CD4-positive, alpha-beta memory T cell (primary cell): ENCODE results near the gene SNX22. TPM values are rescaled to one million over a fixed set of nuclear protein-coding genes. Genes with fewer than 3 reads are reported as not detected.
A peak's percentile ranks its signal among the peaks of the same experiment; 100 is the strongest.

Source experiments
- CTCF ChIA-PET: fragments of 350-600 bp; sonication (Branson Sonifier 250); formaldehyde crosslinking; loops from one replicate; lab custom pipeline; 2021; ENCODE audit warnings: inconsistent platforms; ENCODE audit not compliant: partially characterized antibody; lab: Charles Lee
- POLR2A ChIA-PET: fragments of 350-600 bp; sonication (Branson Sonifier 250); formaldehyde crosslinking; loops from one replicate; lab custom pipeline; 2021; ENCODE audit not compliant: partially characterized antibody; lab: Charles Lee
- DNase-seq, 5 donors: peaks; one replicate each; pipeline versions ENCODE4 v3.0.0 to v3.0.0-alpha.2; 2020 to 2022; ENCODE audit warnings: mixed read lengths in 1 of 5
- H3K27ac ChIP-seq: one replicate; pipeline ENCODE4 v1.7.0; 2013; ENCODE audit warnings: low read depth, low read length
- H3K27me3 ChIP-seq: 2 replicates; pipeline ENCODE4 v1.7.0; 2013; ENCODE audit warnings: mild to moderate bottlenecking, low read length, moderate library complexity; ENCODE audit not compliant: insufficient read depth
- H3K36me3 ChIP-seq: 2 replicates; pipeline ENCODE4 v1.7.0; 2013; ENCODE audit warnings: mild to moderate bottlenecking, low read length, moderate library complexity; ENCODE audit not compliant: insufficient read depth
- H3K4me1 ChIP-seq: 2 replicates; pipeline ENCODE4 v1.7.0; 2013; ENCODE audit warnings: mild to moderate bottlenecking, low read length, moderate library complexity; ENCODE audit not compliant: insufficient read depth
- H3K4me3 ChIP-seq, 2 donors: one replicate each; pipeline ENCODE4 v1.7.0; 2013; ENCODE audit warnings: low read length in 2 of 2, mild to moderate bottlenecking in 1 of 2
- H3K9me3 ChIP-seq, 2 donors: one replicate each; pipeline ENCODE4 v1.7.0; 2013; ENCODE audit warnings: low read length in 2 of 2, control low read depth in 1 of 2; ENCODE audit not compliant: control insufficient read depth in 1 of 2
- H3K27ac Mint-ChIP-seq, 7 donors: one replicate each; pipeline ENCODE4 v1.8.0; 2020 to 2021; ENCODE audit warnings: mixed read lengths in 7 of 7, mild to moderate bottlenecking in 6 of 7, inconsistent platforms in 3 of 7, moderate library complexity in 3 of 7
- H3K27me3 Mint-ChIP-seq, 2 donors: one replicate each; pipeline ENCODE4 v1.8.0; 2020 to 2021; ENCODE audit warnings: mixed read lengths in 2 of 2
- H3K36me3 Mint-ChIP-seq, 2 donors: one replicate each; pipeline ENCODE4 v1.8.0; 2020 to 2021; ENCODE audit warnings: mixed read lengths in 2 of 2, inconsistent platforms in 1 of 2, mild to moderate bottlenecking in 1 of 2
- H3K4me1 Mint-ChIP-seq, 4 donors: one replicate each; pipeline ENCODE4 v1.8.0; 2020 to 2021; ENCODE audit warnings: mixed read lengths in 4 of 4, mild to moderate bottlenecking in 1 of 4
- H3K4me3 Mint-ChIP-seq, 8 donors: one replicate each; pipeline ENCODE4 v1.8.0; 2020 to 2021; ENCODE audit warnings: mixed read lengths in 8 of 8, mild to moderate bottlenecking in 7 of 8, moderate library complexity in 6 of 8, inconsistent platforms in 3 of 8
- H3K9me3 Mint-ChIP-seq, 8 donors: one replicate each; pipeline ENCODE4 v1.8.0; 2020 to 2021; ENCODE audit warnings: mixed read lengths in 8 of 8, mild to moderate bottlenecking in 5 of 8, inconsistent platforms in 3 of 8, moderate library complexity in 1 of 8
- intact Hi-C: fragments of 100-400 bp; cut with micrococcal nuclease; formaldehyde crosslinking; loops from one replicate; pipeline ENCODE4 v1.15.1; 2023
- polyA plus RNA-seq, 2 donors: library from polyadenylated mRNA; unstranded; fragments of 300-500 nt; fragmentation: Illumina TruSeq; gene quantifications; one replicate each; pipeline ENCODE4 v1.2.3, GENCODE V29; 2021
- total RNA-seq, 2 experiments: library from RNA; stranded (reverse); gene quantifications; one replicate each; pipeline ENCODE4 v1.2.3, GENCODE V29; 2021

Gene SNX22
- total and polyA plus RNA-seq, 4 experiments from 2014 or later: 0.32 to 0.95 (median 0.52) TPM

DNA sequence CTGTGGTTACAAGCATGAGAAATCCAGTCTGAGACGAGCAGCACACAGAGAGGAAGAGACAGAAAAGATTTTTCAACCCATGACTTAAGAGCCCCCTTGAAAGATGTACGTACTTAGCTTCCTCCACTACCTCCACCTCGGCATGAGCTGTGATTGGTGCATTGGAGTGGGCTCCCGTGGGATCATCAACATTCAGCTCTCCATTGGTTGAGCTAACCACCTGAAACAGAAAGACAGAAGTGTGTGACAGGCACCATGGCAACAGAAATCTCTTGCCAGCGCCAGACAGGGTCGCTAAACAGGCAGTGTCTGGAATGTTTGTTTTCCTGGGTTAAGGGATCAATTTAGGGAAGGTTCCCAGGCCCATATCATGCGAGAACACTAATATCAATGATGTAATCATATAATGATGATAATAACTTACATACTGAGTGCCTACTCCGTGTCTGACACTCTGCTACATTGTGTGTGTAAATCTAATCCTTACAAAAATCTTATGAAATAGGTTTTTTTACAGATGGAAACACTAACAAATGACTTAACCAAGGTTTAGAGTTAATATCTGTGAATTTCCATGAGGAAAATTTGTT, 28.8 kb downstream of the SNX22 start:
- Mint-ChIP-seq H3K27me3 (no peaks in the 10 kb centered on the region), H3K27ac (no peak overlapping the region), H3K4me3 (no peak overlapping the region), H3K36me3 (peaks cover 32 to 56% of the 10 kb centered on the region in 2 donors), H3K4me1 (no peaks in the 10 kb centered on the region), H3K9me3 (no peaks in the 10 kb centered on the region)
- DNase-seq: no peak
- peaks cover 14% of the 10 kb centered on the region for H3K36me3 ChIP-seq
- ChIA-PET POLR2A (no interaction called here), CTCF (interaction anchor here (1.3 kb wide), 1 partner anchor 25 kb away, joined by 5 read pairs; no protein-coding TSS in a partner anchor)
- no peak overlapping the region for H3K4me3 ChIP-seq
- no peaks in the 10 kb centered on the region for H3K4me1 ChIP-seq
- no peaks in the 10 kb centered on the region for H3K9me3 ChIP-seq
- intact Hi-C loops: no loop called here
- no peaks in the 10 kb centered on the region for H3K27me3 ChIP-seq
- no peak overlapping the region for H3K27ac ChIP-seq

GRCh38 chr15:64182859-64183370, 31.4 kb downstream of the SNX22 start:
- H3K9me3 ChIP-seq: no peaks in the 10 kb centered on the region
- H3K36me3 ChIP-seq: peaks cover 10% of the 10 kb centered on the region
- CTCF ChIA-PET: no interaction called here
- intact Hi-C loops: no loop called here
- H3K4me3 ChIP-seq: no peak overlapping the region
- Mint-ChIP-seq H3K27me3 (no peaks in the 10 kb centered on the region), H3K9me3 (no peaks in the 10 kb centered on the region), H3K36me3 (peaks cover 33 to 38% of the 10 kb centered on the region in 2 donors), H3K27ac (no peak overlapping the region), H3K4me1 (peaks cover 0 to 5% (median 3%) of the 10 kb centered on the region in 4 donors), H3K4me3 (no peak overlapping the region)
- H3K27me3 ChIP-seq: no peaks in the 10 kb centered on the region
- no peak for DNase-seq
- no peak overlapping the region for H3K27ac ChIP-seq
- no peaks in the 10 kb centered on the region for H3K4me1 ChIP-seq
- POLR2A ChIA-PET: no interaction called here

DNA sequence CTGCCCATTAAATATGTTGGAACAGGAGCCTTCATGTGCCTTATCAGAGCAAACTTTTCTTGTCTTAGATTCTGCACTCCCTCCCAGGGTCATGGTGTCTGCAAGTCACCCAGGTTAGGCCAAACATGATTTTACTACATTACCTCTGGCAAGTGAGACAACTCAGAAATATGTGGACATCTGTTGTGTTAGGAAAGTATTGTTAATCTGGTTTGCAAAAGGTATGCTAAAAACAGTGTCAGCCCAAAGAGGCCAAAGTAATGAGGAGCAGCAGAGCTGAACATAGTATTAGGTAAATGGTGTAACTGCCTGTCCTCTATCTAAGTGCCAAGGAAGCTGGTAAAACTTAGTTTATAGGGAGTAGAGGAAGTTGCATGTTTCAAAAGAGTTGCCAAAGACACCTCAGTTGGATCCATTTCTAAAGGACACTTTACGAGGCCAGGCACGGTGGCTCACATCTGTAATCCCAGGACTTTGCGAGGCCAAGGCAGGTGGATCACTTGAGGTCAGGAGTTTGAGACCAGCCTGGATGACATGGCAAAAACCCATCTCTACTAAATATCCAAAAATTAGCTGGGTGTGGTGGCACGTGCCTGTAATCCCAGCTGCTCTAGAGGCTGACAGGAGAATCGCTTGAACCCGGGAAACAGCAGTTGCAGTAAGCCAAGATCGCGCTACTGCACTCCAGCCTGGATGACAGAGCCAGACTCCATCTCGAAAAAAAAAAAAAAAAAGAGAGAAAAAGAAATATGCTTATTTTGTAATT, 33.8 kb downstream of the SNX22 start:
- H3K27me3 Mint-ChIP-seq: no peaks in the 10 kb centered on the region
- no peaks in the 10 kb centered on the region for H3K27me3 ChIP-seq
- no peaks in the 10 kb centered on the region for H3K4me1 ChIP-seq
- intact Hi-C loops: no loop called here
- H3K36me3 Mint-ChIP-seq: peaks cover 27 to 34% of the 10 kb centered on the region in 2 donors
- H3K27ac Mint-ChIP-seq: peak overlapping the region in 1 of 7 donors; percentile 60
- peaks cover 7 to 18% (median 10%) of the 10 kb centered on the region in 4 donors for H3K4me1 Mint-ChIP-seq
- H3K9me3 ChIP-seq: no peaks in the 10 kb centered on the region
- ChIA-PET POLR2A (interaction anchor here (0.6 kb wide), 1 partner anchor 67 kb away, joined by 5 read pairs; no protein-coding TSS in a partner anchor), CTCF (interaction anchor here (0.6 to 0.7 kb wide), 2 partner anchors 81 to 90 kb away, joined by 3 read pairs; no protein-coding TSS in a partner anchor)
- H3K4me3 Mint-ChIP-seq: no peak overlapping the region
- H3K27ac ChIP-seq: no peak overlapping the region
- peaks cover 15% of the 10 kb centered on the region for H3K36me3 ChIP-seq
- DNase-seq: no peak
- H3K9me3 Mint-ChIP-seq: no peaks in the 10 kb centered on the region
- no peak overlapping the region for H3K4me3 ChIP-seq

DNA sequence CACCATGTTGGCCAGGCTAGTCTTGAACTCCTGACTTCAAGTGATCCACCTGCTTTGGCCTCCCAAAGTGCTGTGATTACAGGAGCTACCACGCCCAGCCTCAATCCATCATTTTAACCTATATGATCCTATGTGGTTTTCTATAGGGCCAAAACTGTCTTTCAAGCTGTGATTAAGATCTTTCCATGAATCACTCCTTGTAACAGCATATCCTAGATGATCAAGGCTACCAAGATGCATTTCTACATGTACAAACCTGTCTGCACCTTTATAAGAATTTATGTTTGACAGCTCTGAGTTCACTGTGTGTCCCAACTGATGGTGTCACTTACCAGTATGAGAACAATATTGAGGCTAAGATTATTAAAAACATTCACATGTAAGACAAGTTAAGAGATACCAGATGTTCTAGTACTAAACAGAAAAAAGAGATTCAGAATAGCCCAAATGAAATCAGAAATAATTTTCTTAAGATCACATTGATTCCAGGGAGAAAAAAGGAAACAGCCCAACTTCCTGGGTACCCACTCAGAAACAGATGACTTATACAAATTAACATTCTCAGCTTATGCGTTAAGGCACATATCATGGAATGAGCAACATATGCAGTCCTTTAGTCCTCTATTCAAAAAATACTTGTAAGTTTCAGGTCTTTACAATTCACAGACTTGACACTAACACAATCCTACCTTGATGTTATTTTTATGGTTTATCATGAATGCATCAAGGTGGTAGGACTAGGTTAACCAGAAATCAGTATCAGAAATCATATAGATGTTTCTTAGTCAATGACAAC, 36.1 kb downstream of the SNX22 start:
- Histone ChIP-seq H3K4me1 (no peaks in the 10 kb centered on the region), H3K36me3 (peaks cover 12% of the 10 kb centered on the region), H3K27me3 (no peaks in the 10 kb centered on the region), H3K9me3 (no peaks in the 10 kb centered on the region), H3K4me3 (no peak overlapping the region), H3K27ac (no peak overlapping the region)
- Mint-ChIP-seq H3K4me3 (peak overlapping the region in 6 of 8 donors; percentile 55 to 79 (median 69)), H3K27ac (peak overlapping the region in 5 of 7 donors; percentile 37 to 83 (median 74)), H3K4me1 (peaks cover 7 to 18% (median 10%) of the 10 kb centered on the region in 4 donors), H3K27me3 (no peaks in the 10 kb centered on the region), H3K9me3 (no peaks in the 10 kb centered on the region), H3K36me3 (peaks cover 17 to 33% of the 10 kb centered on the region in 2 donors)
- ChIA-PET POLR2A (interaction anchor here (1.0 to 1.1 kb wide), 2 partner anchors 25 kb away, joined by 3 to 4 read pairs; partner anchors contain the start of gene PPIB), CTCF (no interaction called here)
- intact Hi-C loops: no loop called here
- DNase-seq: no peak

- H3K4me1 Mint-ChIP-seq: peaks cover 7 to 18% (median 10%) of the 10 kb centered on the region in 4 donors
- intact Hi-C loops: no loop called here
- CTCF ChIA-PET: no interaction called here
These were observed 40.7 kb downstream of the SNX22 start for GRCh38 chr15:64191971-64192830.

GRCh38 chr15:64193971-64194370, 42.4 kb downstream of the SNX22 start:
- H3K27me3 Mint-ChIP-seq: no peaks in the 10 kb centered on the region
- no peaks in the 10 kb centered on the region for H3K9me3 ChIP-seq
- no peak overlapping the region for H3K27ac ChIP-seq
- no peaks in the 10 kb centered on the region for H3K27me3 ChIP-seq
- H3K27ac Mint-ChIP-seq: no peak overlapping the region
- H3K36me3 ChIP-seq: peaks cover 12% of the 10 kb centered on the region
- H3K4me1 ChIP-seq: no peaks in the 10 kb centered on the region
- no peak overlapping the region for H3K4me3 ChIP-seq
- no peaks in the 10 kb centered on the region for H3K9me3 Mint-ChIP-seq
- intact Hi-C loops: no loop called here
- peaks cover 0 to 5% (median 2%) of the 10 kb centered on the region in 4 donors for H3K4me1 Mint-ChIP-seq
- no peak overlapping the region for H3K4me3 Mint-ChIP-seq
- ChIA-PET POLR2A (no interaction called here), CTCF (no interaction called here)
- peaks cover 16 to 43% of the 10 kb centered on the region in 2 donors for H3K36me3 Mint-ChIP-seq
- no peak for DNase-seq

More at GRCh38 chr15:64191971-64192830, 40.7 kb downstream of the SNX22 start:
- DNase-seq: no peak
- no peaks in the 10 kb centered on the region for H3K27me3 ChIP-seq
- no peak overlapping the region for H3K27ac ChIP-seq
- no peaks in the 10 kb centered on the region for H3K4me1 ChIP-seq
- peaks cover 12% of the 10 kb centered on the region for H3K36me3 ChIP-seq
- Mint-ChIP-seq H3K27ac (no peak overlapping the region), H3K27me3 (no peaks in the 10 kb centered on the region), H3K9me3 (no peaks in the 10 kb centered on the region), H3K4me3 (no peak overlapping the region), H3K36me3 (peaks cover 23 to 43% of the 10 kb centered on the region in 2 donors)
- H3K4me3 ChIP-seq: no peak overlapping the region
- POLR2A ChIA-PET: no interaction called here
- no peaks in the 10 kb centered on the region for H3K9me3 ChIP-seq
